B cell (primary cell): ENCODE measurements around the gene GNAL. TPM values are rescaled to one million over a fixed set of nuclear protein-coding genes. Genes with fewer than 3 reads are reported as not detected.

Source experiments
- ATAC-seq: fragments of 200-7000 bp; cut with Tn5 transposase; one replicate; pipeline ENCODE4 v1.10.0; 2021; ENCODE audit warnings: low read depth, mild to moderate bottlenecking, moderate number of reproducible peaks, moderate library complexity
- CTCF ChIA-PET: fragments of 350-600 bp; sonication (Branson Sonifier 250); formaldehyde crosslinking; loops from one replicate; lab custom pipeline; 2021; ENCODE audit warnings: antibody characterized with exemption, inconsistent platforms; lab: Charles Lee
- POLR2A ChIA-PET: fragments of 350-600 bp; sonication (Branson Sonifier 250); formaldehyde crosslinking; loops from one replicate; lab custom pipeline; 2021; ENCODE audit warnings: antibody characterized with exemption; lab: Charles Lee
- DNase-seq: peaks from one replicate; pipeline ENCODE4 v3.0.0; 2013
- H2AFZ ChIP-seq: 2 replicates; pipeline ENCODE4 v1.6.1; 2012; ENCODE audit warnings: mild to moderate bottlenecking, low read depth, low read length; ENCODE audit not compliant: insufficient read depth, poor library complexity, severe bottlenecking
- H3K27ac ChIP-seq, 2 donors: 1 replicate in 1 of 2; 2 replicates in 1 of 2; pipeline ENCODE4 v1.5.1; 2012 to 2013; ENCODE audit warnings: low read length in 2 of 2, mild to moderate bottlenecking in 2 of 2, moderate library complexity in 1 of 2
- H3K27me3 ChIP-seq, 4 experiments: fragments of 200-600 bp in 1 of 4; sonication (generic) in 1 of 4; replicated peaks in 1 of 4; 1 replicate in 2 of 4; 2 replicates in 2 of 4; pipeline versions ENCODE4 v1.6.1 to v1.7.0; 2013 to 2016; ENCODE audit warnings: low read length in 3 of 4, mild to moderate bottlenecking in 2 of 4, mixed read lengths in 1 of 4, moderate library complexity in 1 of 4; ENCODE audit not compliant: insufficient read depth in 4 of 4, control insufficient read depth in 3 of 4; ENCODE audit errors: control extremely low read depth in 1 of 4
- H3K36me3 ChIP-seq, 2 experiments: replicated peaks in 1 of 2; 1 replicate in 1 of 2; 2 replicates in 1 of 2; pipeline versions ENCODE4 v1.6.1 to v1.7.1; 2013; ENCODE audit warnings: low read length in 1 of 2; ENCODE audit not compliant: insufficient read depth in 2 of 2, control insufficient read depth in 1 of 2; ENCODE audit errors: control extremely low read depth in 1 of 2, extremely low read depth in 1 of 2
- H3K4me1 ChIP-seq, 2 donors: fragments of 200-600 bp in 1 of 2; sonication (generic) in 1 of 2; 1 replicate in 1 of 2; 2 replicates in 1 of 2; pipeline versions ENCODE4 v1.5.1 to v1.6.1; 2013 to 2017; ENCODE audit warnings: low read length in 2 of 2; ENCODE audit not compliant: control insufficient read depth in 2 of 2, insufficient read depth in 2 of 2
- H3K4me2 ChIP-seq: replicated peaks from 2 replicates; pipeline ENCODE3; 2012; ENCODE audit warnings: mild to moderate bottlenecking, low read depth, low read length; ENCODE audit not compliant: poor library complexity, severe bottlenecking
- H3K4me3 ChIP-seq, 5 experiments: fragments of 200-600 bp in 1 of 5; sonication (generic) in 1 of 5; 1 replicate in 3 of 5; 2 replicates in 2 of 5; pipeline versions ENCODE4 v1.5.1 to v1.7.0; 2011 to 2016; ENCODE audit warnings: low read length in 4 of 5, mild to moderate bottlenecking in 4 of 5, low read depth in 2 of 5, control low read depth in 1 of 5, moderate library complexity in 1 of 5; ENCODE audit not compliant: insufficient read depth in 1 of 5; ENCODE audit errors: control extremely low read depth in 1 of 5, extremely low read depth in 1 of 5
- H3K79me2 ChIP-seq: fragments of 200-600 bp; sonication (generic); one replicate; pipeline ENCODE4 v1.6.0; 2016; ENCODE audit warnings: low read length; ENCODE audit not compliant: control insufficient read depth, insufficient read depth
- H3K9ac ChIP-seq: fragments of 200-600 bp; sonication (generic); 2 replicates; pipeline ENCODE4 v1.6.1; 2017; ENCODE audit warnings: mild to moderate bottlenecking, low read length, moderate library complexity
- H3K9me3 ChIP-seq, 3 donors: one replicate each; pipeline versions ENCODE4 v1.6.1 to v1.7.1; 2013; ENCODE audit warnings: low read length in 2 of 3; ENCODE audit not compliant: control insufficient read depth in 2 of 3, insufficient read depth in 1 of 3; ENCODE audit errors: control extremely low read depth in 1 of 3
- H4K20me1 ChIP-seq: 2 replicates; pipeline ENCODE4 v1.6.0; 2012; ENCODE audit warnings: mild to moderate bottlenecking, low read length; ENCODE audit not compliant: insufficient read depth, control insufficient read depth, poor library complexity, severe bottlenecking
- H3K27ac Mint-ChIP-seq: one replicate; pipeline ENCODE4 v1.8.0; 2021; ENCODE audit warnings: mixed read lengths
- H3K27me3 Mint-ChIP-seq: one replicate; pipeline ENCODE4 v1.8.0; 2021; ENCODE audit warnings: mixed read lengths
- H3K4me1 Mint-ChIP-seq: one replicate; pipeline ENCODE4 v1.8.0; 2021; ENCODE audit warnings: mixed read lengths
- H3K4me3 Mint-ChIP-seq: one replicate; pipeline ENCODE4 v1.8.0; 2021; ENCODE audit warnings: mixed read lengths
- H3K9me3 Mint-ChIP-seq: one replicate; pipeline ENCODE4 v1.8.0; 2022; ENCODE audit warnings: mixed read lengths; ENCODE audit not compliant: insufficient read depth
- EZH2 ChIP-seq: IDR thresholded peaks from 2 replicates; pipeline ENCODE4 v1.6.1; 2012; ENCODE audit warnings: borderline replicate concordance, low read depth, mild to moderate bottlenecking, moderate library complexity, low read length; ENCODE audit not compliant: insufficient read depth, poor library complexity, severe bottlenecking
- WGBS: methylation state at CpG from one replicate; pipeline ENCODE4 v1.1.5; 2013; ENCODE audit warnings: missing lambda C conversion rate; ENCODE audit not compliant: insufficient coverage; 5-methylcytosine and 5-hydroxymethylcytosine counted together
- intact Hi-C: fragments of 100-400 bp; cut with micrococcal nuclease; formaldehyde crosslinking; loops from one replicate; pipeline ENCODE4 v1.10.0; 2022
- polyA plus RNA-seq: library from polyadenylated mRNA; depleted of rRNA; stranded (reverse); fragments of >200 nt; gene quantifications from 2 replicates; pipeline ENCODE4 v1.2.3, GENCODE V29; 2012
- total RNA-seq, 2 donors: library from RNA; stranded (reverse); fragments of 120-200 nt in 1 of 2; gene quantifications; 1 replicate in 1 of 2; 2 replicates in 1 of 2; pipeline versions ENCODE4 v1.2.3 to v1.2.4, GENCODE V29; 2013 to 2022
- TF ChIP-seq, protein P1 (sequence below): fragments of 200-600 bp; IDR thresholded peaks from one replicate; pipeline ENCODE4 v1.8.0; 2022; ENCODE audit warnings: antibody characterized with exemption, mild to moderate bottlenecking

Gene GNAL
- total and polyA plus RNA-seq, 2 donors (not counting 1 experiment from before 2014, with no cell fraction given): 0.01 to 0.12 TPM

DNA sequence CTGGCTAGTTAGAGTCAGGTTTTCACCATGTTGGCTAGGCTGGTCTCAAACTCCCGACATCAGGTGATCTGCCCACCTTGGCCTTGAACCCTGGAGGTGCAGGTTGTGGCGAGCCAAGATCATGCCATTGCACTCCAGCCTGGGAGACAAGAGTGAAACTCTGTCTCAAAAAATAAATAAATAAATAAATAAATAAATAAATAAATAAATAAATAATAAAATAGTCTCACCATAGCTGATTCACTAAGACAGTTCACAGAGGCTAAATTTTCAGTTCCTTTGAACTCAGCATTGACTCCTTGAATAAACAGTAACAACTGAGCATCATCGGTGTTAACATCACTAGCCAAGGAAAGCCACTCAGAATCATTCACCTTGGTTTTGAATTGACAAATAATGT lies 32.7 kb downstream of the GNAL start:
- intact Hi-C loops: no loop called here
- Histone ChIP-seq H3K4me3 (no peak overlapping the region), H3K36me3 (no peaks in the 10 kb centered on the region), H3K79me2 (no peaks in the 10 kb centered on the region), H4K20me1 (no peaks in the 10 kb centered on the region), H2AFZ (no peak overlapping the region), H3K27ac (no peak overlapping the region), H3K27me3 (no peaks in the 10 kb centered on the region), H3K4me1 (no peaks in the 10 kb centered on the region), H3K9me3 (peaks cover 0 to 6% (median 0%) of the 10 kb centered on the region in 3 donors), H3K4me2 (no peak overlapping the region), H3K9ac (no peak overlapping the region)
- Mint-ChIP-seq H3K4me1 (peaks cover 2% of the 10 kb centered on the region), H3K27ac (no peak overlapping the region), H3K4me3 (no peak overlapping the region), H3K9me3 (no peaks in the 10 kb centered on the region), H3K27me3 (no peaks in the 10 kb centered on the region)
- TF ChIP-seq, protein P1, sequence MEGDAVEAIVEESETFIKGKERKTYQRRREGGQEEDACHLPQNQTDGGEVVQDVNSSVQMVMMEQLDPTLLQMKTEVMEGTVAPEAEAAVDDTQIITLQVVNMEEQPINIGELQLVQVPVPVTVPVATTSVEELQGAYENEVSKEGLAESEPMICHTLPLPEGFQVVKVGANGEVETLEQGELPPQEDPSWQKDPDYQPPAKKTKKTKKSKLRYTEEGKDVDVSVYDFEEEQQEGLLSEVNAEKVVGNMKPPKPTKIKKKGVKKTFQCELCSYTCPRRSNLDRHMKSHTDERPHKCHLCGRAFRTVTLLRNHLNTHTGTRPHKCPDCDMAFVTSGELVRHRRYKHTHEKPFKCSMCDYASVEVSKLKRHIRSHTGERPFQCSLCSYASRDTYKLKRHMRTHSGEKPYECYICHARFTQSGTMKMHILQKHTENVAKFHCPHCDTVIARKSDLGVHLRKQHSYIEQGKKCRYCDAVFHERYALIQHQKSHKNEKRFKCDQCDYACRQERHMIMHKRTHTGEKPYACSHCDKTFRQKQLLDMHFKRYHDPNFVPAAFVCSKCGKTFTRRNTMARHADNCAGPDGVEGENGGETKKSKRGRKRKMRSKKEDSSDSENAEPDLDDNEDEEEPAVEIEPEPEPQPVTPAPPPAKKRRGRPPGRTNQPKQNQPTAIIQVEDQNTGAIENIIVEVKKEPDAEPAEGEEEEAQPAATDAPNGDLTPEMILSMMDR: no peak
- TF ChIP-seq EZH2: no peak
- 100% methylated on average over 2 of the region's 3 CpGs for WGBS
- ATAC-seq (no peak), DNase-seq (no peak)
- POLR2A ChIA-PET: no interaction called here
- CTCF ChIA-PET: interaction anchor here (0.6 to 1.1 kb wide), 2 partner anchors 11 to 270 kb away, joined by 3 to 5 read pairs; no protein-coding TSS in a partner anchor

DNA sequence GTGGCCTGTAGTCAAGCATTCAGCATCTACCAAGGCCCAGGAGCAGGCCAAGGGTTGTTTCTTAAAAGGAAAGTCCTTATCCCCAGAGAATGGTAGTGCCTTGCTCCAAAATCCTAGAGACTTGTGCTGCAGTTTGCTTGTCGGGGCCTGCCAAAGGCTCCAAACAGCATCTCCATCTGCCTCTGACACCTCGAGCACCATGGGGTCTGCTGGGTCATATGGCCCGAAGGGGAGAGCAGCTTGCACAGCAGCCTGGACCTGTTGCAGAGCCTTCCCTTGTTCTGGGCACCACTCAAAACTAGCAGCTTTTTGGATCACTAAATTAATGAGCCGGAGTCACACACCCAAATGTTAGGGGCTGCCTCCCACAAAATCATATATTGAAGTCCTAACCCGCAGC lies 35.7 kb downstream of the GNAL start:
- H3K4me3 Mint-ChIP-seq: no peak overlapping the region
- Histone ChIP-seq H3K79me2 (no peaks in the 10 kb centered on the region), H3K27me3 (peaks cover 0 to 3% (median 0%) of the 10 kb centered on the region in 4 experiments), H3K9me3 (no peaks in the 10 kb centered on the region), H3K36me3 (no peaks in the 10 kb centered on the region), H3K4me2 (no peak overlapping the region), H3K27ac (no peak overlapping the region), H2AFZ (no peak overlapping the region), H3K9ac (no peak overlapping the region), H4K20me1 (no peaks in the 10 kb centered on the region), H3K4me3 (no peak overlapping the region), H3K4me1 (no peaks in the 10 kb centered on the region)
- no peaks in the 10 kb centered on the region for H3K9me3 Mint-ChIP-seq
- ATAC-seq: no peak
- WGBS: 92% methylated on average over 3 of the region's 5 CpGs
- TF ChIP-seq, protein P1: no peak
- no peak for TF ChIP-seq EZH2
- ChIA-PET POLR2A (no interaction called here), CTCF (interaction anchor here (1.2 kb wide), 1 partner anchor 270 kb away, joined by 3 read pairs; no protein-coding TSS in a partner anchor)
- H3K27ac Mint-ChIP-seq: no peak overlapping the region
- intact Hi-C loops: no loop called here
- H3K4me1 Mint-ChIP-seq: peaks cover 2% of the 10 kb centered on the region
- H3K27me3 Mint-ChIP-seq: peaks cover 16% of the 10 kb centered on the region
- no peak for DNase-seq
